ENCODE measurements around the gene LATS2. TPM values are rescaled to one million over a fixed set of nuclear protein-coding genes. Genes with fewer than 3 reads are reported as not detected.

Gene LATS2
- total RNA-seq, 1 experiment from 2014 or later, result 3.9 TPM

DNA sequence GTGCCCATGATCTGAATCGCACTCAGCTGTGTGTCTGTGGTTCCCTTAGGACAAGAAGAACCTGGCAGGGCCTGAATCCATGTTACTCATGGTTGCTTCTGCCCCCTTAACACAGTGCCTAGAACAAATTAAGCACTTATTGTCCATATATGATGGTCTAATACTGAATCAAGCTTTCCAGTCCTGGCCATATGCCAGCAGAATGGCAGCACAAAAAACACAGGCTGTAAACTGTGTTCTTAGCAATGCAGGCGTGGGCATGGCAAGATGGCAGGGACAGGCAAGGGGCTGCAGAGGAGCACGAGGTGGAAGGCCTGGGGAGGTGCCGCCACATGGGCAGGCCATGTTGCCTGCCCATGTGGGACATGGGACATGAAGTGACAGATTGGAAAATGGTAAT lies 68.2 kb downstream of the LATS2 start:
- DNase-seq (ENCODE audit: low spot score), result no peak

DNA sequence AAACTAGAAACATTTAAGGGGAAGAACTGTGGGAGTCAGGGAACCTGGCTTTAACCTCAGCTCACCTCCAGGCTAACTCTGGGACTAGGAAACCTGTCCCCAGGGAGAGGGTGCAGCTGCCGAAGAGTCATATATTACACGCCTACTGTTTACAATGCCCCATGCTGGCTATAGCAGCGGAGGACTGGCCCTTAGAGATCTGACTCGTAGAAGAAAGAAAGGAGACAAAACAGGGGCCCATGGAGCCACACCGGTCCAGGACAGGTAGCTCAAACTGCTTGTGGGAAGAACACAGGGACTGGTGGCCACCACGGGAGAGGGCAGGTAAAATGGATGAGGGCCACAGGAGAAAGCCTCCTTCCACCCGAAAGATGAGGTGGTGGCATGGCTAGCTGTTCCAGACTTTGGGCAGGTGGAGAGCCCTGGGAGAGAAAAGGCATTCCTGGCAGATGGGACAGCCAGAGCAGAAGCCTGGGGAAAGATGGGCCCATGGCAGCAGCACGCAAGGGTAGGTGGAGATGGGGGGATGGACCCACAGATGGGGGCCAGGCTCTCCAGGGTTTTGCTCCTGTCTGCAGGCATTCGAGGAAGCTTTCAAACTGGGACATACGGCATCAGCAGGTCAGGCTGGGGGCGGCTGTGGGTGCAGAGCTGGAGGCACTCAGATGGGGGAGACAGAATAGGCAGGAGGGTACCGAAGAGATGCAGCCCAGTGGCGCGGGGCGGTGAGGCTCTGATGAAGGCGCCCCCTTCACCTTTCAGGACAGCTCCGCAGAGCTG lies 69.5 kb downstream of the LATS2 start:
- no peak for DNase-seq (ENCODE audit: low spot score)

DNA sequence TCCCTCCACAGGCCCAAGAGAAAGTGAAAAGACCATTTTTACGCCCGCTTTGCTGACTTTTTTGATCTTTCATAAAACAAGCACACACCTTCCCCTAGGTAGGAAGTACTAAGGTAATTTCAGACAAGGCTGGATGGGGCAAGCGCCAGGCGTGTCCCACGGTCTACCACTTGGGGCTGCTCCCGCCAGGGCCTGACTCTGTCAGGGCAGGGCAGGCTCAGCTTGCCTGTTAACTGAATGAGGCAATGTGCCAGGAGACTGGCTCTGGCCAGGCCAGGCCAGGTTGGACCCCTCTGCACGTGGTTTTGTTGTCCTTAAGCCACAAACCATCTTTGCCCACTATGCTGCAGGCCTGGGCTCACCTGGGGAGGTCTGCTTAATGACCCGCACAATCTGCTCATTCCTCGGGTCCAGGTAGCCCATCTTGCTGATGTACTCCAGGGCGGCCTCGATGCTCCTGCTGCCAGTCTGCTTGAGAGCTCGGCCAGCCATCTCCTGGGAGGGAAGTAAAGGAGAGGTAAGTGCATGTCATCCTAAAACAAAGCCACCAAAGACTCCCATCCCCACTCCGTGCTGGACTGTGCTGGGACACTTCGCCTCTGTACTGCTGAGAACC lies 70.4 kb downstream of the LATS2 start:
- no peak for DNase-seq (ENCODE audit: low spot score)

DNA sequence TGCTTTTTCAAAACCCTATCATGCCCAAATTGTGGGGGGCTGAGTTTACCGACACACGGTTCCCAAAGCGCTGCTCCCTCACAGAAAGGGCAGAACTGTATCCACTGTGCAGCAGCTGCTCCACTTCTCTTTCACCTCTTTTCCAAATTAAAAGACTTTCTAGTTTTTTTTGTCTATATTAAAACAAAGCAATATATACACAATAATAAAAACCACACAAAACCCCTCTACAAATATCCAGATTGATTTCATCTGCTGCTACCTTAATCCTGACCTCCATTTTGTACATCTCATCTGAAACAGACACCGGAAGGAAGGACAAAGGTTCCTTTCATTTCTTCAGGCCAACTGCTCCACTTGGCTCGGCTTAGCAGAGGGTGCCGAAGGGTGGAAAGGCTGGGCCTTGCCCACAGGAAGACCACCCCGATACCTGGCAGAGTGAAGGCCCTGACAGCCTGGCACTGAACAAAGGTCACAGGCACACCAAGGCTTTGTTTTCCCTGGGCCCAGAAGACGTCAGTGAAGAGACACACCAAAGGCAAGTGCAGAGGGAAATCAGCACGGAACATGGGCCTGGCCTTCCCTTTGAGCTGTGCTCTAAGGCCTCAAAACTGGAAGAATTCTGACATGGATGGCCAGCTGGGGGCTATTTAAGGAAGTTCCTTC lies 71.6 kb downstream of the LATS2 start:
- DNase-seq (ENCODE audit: low spot score), result no peak

DNA sequence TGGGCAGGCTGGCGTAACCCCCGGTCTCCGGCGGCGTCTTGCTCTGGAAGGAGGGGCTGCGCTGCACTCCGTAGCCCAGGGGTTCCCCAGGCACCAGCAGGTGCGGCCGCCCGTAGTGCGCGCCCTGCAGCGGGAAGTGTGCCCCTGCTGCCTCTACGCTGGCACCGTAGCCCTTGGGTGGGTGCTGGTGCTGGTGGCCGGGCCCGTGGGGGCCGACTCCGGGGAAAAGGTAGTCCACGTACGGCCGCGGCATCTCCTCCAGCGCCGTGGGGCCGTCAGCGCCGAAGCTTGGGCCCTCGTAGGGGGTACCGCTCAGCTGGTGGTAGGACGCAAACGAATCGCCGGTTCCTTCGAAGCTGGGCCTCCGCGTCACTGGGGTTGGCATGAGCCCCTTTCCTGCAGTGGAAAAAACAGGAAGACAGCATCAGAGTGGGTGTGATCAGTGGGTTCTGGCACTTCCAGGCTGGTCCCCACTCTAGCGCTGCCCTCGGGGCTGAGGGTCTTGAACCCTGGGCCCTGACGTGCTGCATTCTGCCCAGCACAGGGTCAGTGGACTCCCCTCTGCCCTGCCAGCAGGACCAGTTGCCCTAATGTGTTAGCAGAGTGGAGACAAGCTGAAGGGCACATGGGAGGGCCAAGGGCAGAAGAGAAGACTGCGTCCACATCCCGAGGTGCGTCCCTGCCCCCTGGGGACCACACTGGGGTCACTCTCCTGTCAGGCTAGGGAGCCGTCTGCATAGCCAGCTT lies 72.3 kb downstream of the LATS2 start:
- DNase-seq (ENCODE audit: low spot score), result no peak

DNA sequence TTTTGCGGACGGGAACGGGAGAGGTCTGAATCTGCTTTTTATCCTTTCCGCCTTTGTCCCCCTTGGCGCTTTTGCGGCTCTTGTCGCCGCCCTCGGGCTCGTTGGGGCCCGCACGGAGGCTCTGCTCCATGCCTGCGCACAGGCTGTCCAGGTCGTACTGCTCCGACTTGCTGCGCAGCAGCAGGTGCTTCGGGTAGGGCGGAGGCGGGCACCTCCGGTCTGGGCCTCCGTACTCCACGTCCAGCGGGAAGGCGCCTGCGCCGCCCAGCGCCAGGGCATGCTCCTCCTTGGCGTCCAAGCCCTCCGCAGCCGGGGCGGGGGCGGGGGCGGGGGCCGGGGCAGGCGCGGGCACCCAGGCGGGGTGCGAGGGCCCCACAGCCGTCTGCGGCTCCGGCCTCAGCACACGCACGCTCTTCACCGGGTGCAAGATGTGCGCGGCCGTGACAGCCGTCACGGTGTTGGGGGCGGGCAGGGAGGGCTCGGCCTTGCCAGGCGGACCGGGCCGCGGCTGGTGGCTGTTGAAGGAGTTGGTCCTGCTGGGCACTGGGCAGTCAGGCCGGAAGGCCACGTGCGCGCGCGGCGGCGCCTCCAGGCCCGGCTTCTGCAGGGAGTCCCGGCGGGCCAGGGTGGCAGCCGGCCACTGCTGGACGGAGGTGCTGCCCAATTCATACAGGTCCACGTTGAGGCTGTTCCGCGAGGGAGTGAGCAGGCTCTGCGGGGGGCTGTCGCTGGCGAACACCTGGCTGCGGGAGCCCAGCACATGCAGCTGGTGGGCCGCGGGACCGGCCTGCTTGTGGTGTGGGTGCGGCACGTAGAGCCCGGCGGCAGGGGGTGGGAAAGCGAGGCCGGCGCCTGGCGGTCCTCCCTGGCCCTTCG lies 73.1 kb downstream of the LATS2 start:
- no peak for DNase-seq (ENCODE audit: low spot score)

DNA sequence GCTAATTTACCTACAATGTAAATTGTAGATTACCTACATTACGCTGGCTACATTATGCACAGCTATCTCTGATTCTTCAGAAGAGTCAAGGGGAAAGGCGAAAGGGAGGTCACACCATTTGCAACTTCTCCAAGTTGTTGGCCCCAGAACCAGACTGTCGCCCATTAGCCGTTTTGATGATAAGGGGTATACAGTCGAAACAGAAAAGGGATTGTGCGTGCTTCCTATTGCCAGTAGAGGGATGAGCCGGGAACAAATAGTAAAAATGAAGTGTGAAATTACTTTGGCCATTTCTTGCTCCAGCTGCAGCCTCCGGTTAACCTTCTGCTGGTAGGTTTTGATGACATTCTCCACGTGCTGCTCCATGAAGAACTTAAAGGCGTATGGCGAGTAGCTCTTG lies 73.8 kb downstream of the LATS2 start:
- no peak for DNase-seq (ENCODE audit: low spot score)

DNA sequence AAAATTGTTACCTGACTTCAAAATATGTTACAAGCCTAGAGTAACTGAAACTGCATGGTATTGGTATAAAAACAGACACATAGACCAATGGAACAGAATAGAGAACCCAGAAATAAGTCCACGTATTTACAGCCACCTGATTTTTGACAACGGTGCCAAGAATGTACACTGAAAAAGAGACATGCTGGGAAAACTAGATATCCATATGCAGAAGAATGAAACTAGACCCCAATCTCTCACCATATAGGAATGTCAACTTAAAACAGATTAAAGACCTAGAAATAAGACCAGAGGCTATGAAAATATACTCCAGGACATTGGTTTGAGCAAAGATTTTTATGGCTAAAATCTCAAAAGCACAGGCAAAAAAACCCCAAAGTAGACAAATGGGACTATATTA lies 76.5 kb downstream of the LATS2 start:
- DNase-seq (ENCODE audit: low spot score), result no peak

DNA sequence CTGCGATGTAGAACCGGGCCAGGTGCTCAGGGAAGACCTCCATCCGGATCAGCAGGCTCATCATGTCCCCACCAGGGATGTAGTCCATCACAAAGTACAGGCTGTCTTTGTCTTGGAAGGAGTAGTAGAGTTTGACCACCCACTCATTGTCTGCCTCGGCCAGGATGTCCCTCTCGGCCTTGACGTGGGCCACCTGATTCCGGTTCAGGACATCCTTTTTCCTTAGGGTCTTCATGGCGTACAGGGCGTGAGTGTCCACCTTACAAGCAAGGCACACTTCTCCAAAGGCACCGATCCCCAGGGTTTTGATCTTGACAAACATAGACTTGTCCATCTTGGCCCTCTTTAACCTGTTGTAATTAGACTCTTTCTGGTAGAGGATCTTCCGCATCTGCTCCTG lies 78.0 kb downstream of the LATS2 start:
- no peak for DNase-seq (ENCODE audit: low spot score)

DNA sequence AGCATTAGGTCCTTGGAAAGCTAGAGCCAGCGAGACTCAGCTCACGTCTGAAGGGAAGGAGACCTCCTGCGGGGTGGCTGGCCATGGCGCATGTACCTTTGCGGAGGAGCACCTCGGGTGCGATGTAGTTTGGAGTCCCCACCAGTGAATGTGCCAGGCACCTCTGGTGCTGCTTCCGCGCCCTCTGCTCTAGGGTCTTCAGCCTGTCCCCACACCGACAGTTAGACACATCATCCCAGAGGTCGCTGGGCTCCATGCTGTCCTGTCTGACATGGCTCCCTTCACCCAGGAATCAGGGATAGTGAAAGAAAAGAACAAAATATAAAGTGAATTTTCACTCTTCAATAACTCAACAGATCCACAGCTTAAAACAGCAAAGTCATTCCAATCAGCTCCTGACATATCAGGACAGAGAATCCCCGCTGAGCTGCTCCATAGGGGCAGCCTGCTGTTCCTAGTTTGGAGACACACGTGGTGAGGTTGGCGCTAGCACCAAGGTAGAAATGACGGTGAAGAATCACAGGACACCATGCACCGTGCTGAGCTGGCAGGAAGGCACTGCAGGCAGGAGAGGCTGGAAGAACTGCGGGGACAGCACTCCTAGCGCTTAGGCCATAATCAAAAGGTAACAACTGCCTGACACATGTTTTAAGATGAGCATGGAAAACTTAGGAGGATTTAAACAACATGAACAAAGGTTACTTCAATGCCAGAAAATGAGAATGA lies 79.9 kb downstream of the LATS2 start:
- no peak for DNase-seq (ENCODE audit: low spot score)

DNA sequence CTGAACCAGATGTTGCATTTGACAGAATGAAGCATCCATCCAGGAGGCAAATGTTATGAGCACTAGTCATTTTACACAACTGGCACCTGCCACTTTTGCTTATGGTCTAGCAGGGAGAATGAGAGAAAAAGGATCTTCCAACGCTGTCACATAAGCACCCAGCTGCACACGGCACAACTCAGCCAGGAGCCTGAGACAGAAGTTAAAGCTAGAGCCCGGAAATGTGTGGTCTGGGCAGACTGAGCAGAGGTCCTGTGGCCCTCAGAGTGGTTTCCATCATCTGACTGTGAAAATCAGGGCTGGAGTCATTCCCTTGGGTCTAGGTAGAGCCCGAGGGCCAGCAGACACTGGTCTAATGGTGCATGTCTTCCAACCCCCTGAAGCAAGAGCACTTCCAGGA lies 80.5 kb downstream of the LATS2 start:
- no peak for DNase-seq (ENCODE audit: low spot score)

DNA sequence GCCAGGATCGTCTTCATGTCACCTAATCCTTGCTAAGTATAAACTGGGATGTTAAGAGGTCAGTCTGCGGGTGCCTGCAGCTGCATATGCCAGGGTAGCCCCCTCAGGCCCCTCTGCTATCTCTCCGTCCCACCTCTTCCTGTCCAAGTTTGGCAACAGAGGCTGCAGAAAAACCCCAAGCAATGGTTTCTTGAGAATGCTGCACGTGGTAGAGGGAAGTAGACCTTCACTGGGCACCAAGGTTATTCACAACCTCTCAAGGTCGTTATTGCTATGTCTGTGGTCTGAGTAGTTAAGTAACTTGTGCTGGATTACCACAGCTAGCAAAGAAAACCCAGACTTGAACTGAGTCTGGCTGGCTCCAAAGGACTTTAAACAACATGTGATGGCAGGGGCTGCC lies 81.0 kb downstream of the LATS2 start:
- DNase-seq (ENCODE audit: low spot score), result no peak

DNA sequence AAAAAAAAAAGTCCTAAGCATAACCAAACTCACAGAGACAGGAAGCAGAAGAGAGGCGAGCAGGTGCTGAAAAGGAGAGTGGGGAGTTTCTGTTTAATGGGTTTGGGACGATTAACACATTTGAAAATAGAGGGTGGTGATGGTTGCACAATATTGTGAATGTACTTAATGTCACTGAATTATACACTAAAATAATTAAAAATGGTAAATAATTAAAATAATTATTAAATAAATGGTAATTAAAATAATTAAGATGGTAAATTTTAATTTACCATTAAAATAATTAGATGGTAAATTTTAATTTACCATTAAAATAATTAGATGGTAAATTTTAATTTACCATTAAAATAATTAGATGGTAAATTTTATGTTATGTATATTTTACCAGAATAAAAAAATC lies 84.0 kb downstream of the LATS2 start:
- DNase-seq (ENCODE audit: low spot score), result no peak

DNA sequence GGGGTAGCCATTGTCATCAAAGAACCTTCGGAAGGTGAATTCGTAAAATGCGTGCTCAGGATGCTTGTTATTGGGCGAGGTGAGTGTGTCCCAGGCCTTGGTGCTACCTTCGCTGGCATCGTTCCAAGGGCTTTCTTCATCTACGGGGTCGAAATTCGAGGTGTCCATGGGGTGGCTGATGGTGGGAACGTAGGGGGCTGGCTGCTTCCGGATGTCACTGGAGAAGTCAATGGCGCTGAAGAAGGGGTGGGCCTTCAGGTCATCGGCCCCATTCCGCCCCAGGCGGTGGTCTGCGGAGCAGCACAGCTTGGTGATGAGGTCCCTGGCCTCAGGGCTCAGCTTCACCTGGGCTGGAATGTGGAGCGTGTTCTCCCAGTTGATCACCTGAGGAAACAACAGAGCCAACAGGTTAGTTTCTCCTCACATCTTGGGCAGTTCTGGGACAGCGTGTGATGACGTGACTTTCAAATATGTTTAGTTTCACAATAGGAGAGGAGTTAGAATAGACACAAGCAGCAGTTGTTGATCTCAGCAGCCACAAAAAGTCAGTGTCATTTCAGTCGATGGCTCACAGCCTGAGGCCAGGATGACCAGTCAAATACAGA lies 86.3 kb downstream of the LATS2 start:
- no peak for DNase-seq (ENCODE audit: low spot score)

DNA sequence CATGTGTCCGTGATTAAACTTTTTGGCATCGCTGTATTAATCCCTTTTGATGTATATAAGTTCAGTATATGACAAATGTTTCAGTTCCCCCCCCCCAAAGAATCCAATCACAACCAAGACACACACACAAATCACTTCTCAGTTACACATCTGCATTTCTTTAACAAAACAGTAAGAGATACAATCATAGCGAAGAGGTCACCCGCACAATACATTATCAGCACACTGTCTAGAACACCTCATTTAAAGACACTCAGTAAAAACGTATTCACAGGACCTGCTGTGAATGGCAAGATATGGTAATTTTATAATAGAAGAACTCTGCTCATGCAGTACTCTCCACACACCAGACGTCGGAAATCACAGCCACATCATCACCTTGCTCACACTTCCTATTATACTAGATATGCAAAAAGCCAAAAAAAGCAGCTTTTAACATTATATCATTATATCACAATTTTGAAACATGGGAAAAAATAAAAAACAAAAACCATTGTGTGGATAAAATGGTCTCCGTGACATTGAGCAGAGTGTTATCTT lies 87.4 kb downstream of the LATS2 start:
- no peak for DNase-seq (ENCODE audit: low spot score)

DNA sequence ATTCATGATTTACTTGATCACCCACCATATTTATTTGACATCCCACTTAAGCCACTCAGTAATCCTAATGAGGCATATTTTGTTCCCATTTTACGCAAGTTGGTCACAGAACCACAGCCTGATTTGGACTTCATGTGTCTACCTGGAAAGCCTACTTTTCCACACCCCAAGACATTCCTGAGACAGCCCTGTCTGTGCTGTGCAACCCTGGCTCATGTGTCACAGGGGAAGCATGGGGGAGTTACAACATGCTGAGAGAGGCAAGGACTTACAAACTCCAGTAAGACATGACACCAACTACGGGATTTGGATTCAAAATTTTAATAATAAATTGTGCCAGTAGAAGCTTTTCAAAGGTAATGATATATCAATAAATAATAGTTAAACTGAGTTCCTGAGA lies 88.7 kb downstream of the LATS2 start:
- DNase-seq (ENCODE audit: low spot score), result no peak

DNA sequence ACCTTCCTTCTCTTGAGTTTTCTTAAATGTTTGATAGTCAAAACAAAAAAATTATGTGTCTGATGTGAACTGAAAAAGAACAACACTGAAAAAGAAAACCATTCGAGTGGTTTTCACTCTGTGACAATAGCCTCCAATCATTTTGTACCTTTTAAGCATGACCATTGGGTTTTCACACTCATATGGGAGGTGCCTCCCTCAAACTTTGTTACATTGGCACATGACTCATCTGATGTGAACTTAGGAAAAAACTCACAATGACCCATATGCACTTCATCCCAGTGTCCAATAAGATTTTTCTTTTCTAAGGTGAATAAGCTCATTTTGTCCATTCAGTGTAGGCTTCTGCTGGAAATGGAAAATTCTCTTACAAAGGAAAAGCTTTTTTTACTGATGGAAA lies 92.2 kb downstream of the LATS2 start:
- DNase-seq (ENCODE audit: low spot score), result no peak

DNA sequence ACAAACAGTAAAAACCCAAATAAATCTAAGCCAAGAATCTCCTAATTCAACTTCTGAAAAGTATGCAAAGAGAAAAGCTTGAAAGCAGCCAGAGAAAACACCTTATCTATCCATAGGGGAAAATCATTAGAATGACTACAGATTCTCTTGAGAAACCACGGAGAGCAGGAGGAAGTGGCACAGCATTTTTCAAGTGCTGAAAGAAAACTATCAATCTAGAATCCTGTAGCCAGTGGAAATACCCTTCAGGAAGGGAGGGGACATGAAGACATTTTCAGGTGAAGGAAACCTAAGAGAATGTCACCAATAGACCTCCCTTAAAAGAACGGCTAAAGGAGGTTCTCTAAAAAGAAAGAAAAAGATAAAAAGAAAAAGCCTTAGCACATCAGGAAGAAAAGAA lies 92.6 kb downstream of the LATS2 start:
- no peak for DNase-seq (ENCODE audit: low spot score)

DNA sequence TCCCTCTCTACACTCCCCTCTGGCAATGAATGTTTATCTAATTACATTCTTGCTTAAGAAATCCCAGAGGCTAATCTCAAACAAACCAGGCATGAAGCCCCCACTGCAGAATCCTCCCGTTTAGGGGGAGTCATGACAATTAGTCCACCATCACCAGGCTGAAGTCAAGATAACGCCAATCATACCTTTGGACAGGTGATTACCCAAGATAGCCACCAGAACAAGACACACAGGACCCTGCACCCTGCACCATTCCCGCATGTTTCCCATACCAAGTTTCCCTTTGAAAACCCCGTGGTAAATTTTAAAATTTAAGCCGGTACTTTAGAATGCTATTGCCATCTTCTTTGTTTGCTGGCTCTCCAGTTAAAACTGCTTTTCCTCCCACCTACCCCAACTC lies 94.0 kb downstream of the LATS2 start:
- no peak for DNase-seq (ENCODE audit: low spot score)

DNA sequence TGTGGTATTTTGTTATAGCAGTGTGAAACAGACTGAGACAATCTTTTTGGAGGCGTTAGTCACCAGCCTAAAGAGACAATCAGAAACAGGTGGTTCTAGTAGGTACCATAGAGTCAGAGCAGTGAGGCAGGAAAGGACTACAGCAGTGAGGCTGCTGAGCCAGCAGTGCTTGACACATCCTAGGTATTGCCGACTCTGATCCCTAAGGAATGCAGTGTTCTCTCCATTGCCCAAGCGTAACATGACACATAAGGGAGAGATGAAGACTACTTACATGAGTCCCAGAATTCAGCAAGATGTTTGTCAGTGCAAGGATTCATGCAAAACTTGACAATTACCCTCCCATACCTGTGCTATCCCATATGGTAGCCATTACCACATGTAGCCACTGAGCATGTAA lies 96.5 kb downstream of the LATS2 start:
- DNase-seq (ENCODE audit: low spot score), result no peak
